RPMI7951 (cell line): ENCODE results near the gene BIRC5. TPM values are rescaled to one million over a fixed set of nuclear protein-coding genes. Genes with fewer than 3 reads are reported as not detected.
A peak's percentile ranks its signal among the peaks of the same experiment; 100 is the strongest.

Experiments used
- DNase-seq: peaks from one replicate; pipeline ENCODE4 v3.0.0-alpha.2; 2012; ENCODE audit warnings: low read depth
- total RNA-seq: library from RNA; depleted of rRNA; stranded (reverse); fragments of >200 nt; shearing (Covaris generic); gene quantifications from 2 replicates; pipeline ENCODE4 v1.2.3, GENCODE V29; 2014

Gene BIRC5
- total RNA-seq, 1 experiment from 2014 or later: 160 TPM

DNA sequence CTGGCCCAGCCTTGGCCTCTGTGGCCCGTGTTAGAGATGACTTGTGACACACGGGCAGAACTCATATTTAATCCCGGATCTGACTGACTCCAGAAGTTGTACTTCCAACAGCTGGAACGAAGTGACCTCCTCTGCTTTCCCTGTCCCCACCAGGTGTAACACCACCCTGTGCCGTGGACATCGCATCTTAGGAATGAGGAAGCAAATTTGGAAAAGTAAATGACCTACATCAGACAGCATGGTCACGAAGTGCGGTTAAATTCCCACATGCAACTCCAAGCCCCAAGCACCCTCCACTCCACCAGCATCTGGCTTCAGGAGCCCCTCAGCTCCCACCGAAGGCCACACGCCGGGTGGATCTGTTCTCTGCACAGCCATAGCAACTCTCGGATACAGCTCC lies 30.1 kb upstream of the BIRC5 start:
- DNase-seq: no peak

DNA sequence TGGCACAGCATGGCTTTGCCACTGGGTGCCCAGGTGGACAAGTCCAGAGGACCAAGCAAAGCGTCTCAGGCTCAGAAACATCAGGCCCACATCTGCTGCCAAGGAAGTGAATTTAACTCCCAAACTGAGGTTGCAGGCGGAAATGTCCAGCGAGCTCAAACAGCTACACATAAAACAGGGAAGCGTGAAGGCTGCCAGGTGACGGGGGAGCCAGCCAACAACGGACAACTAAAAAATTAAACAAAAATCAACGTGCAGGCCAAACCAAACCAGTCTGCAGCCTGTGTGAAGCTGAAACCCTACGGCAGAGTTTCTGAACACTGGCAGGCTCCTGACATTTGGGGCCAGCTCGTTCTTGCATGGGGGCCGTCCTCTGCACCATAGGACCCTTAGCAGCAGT lies 29.7 kb upstream of the BIRC5 start:
- no peak for DNase-seq

DNA sequence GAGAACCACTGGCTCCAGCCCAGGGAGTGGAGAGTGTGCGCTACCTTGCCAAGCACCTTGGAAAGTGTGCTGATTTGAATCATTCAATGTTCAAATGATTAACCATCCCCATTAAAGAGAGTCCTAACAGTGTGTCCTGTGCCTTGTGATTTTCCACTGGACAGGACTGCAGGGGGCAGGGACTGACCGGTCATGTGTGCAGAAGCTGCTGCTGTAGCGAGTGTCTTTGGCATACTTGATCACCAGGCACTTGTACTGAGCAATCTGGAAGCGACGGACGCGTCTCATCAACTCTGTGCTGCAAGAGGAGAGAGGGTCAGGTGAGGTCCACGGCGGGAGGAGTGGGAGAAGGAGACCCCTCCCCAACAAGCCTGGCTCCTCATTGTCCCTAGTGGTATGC lies 29.2 kb upstream of the BIRC5 start:
- DNase-seq: no peak

DNA sequence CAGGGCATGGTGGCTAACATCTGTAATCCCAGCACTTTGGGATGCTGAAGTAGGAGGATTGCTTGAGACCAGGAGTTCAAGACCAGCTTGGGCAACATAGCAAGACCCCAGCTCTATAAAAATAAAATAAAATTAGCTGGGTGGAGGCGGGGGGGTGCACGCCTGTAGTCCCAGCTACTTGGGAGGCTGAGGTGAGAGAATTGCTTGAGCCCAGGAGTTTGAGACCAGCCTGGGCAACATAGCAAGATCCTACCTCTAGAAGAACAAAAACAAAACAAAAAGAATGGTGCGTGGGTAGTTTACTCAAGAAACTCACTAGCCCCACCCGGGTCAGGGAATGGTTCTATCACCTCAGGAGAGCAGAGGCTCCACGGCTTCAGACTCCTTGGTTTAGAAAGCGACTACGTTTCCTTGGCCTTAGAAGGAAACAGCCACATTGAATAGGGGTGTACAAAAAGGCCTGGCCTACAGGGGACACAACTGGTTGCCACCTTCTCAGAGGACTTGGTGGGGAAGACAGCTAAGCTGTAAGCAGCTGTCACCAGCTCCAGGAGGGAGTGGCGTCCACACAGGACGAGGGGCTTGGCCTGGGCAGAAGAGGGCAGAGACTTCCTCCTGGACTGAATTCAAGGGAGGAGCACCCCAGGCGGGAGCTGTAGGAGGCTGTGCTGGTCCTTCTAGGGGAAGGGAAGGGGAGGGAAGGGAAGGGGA lies 27.9 kb upstream of the BIRC5 start:
- DNase-seq: peak; percentile 66

DNA sequence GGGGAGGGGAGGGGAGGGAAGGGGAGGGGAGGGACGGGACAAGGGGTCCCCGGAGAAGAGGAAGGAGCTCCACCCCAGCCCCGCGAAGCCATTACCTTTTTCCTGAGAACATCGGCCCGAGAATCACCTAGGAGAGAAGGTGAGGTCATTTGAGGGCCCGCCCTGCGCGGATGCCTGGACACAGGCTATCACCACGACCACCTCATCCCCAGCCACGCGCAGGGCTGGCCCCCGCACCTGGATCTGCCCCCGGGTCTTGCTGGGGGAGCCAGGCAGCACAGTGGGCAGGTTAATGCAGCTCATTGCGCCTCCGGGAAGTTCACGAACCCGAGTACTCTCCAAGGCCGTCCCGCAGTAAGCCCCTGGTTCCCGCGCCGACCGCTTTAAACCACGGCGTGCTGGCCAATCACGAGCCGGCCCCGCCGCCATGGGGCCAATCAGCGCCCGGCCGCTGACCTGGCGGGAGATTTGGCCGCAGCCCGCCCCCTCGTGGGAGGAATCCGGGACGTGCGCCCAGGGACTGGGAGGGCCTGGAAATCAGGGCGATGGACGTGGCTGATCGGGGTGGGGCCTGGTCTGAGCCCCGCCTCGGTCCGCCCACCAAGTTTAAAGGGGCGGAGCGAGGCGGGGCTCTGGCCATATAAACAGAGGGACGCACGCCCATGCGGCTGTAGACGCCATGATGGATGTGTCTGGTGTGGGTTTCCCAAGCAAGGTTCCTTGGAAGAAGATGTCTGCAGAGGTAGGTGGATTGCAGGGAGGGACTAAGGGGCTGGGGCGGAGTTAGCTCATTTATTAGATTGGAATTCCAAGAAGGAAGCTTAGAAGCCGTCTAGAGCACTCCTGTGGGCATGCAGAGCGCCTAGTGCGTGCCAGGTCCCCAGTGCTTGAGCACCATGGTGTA lies 27.1 kb upstream of the BIRC5 start, which contains the start of the genes AFMID and TK1:
TSS of gene AFMID (plus strand) at position 671 of the 904 bp plus-strand sequence. CDS start at position 680, 9 bp downstream.
TSS of gene TK1 (minus strand) at position 361 of the 904 bp plus-strand sequence. CDS start at position 303, 58 bp downstream.
- peak; percentile 94 for DNase-seq

DNA sequence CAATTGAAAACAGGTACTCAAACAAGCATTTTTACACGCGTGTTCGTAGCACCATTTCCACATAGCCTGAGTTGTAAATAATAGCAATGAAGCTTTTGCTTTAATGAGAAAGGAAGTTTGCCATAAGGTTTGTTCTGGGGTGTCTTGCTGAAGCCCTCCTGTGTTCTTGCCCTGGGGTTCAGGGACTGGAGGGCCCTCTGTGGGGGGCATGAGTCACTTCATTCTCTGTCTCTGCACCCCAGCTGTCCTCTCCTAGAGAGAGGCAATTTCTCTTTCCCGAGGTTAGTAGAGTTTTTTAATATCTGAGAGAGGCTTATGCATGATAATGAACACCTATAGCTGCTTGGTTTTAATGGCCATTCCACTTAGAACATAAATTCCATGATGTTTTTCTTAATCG lies 17.3 kb upstream of the BIRC5 start:
- DNase-seq: no peak

DNA sequence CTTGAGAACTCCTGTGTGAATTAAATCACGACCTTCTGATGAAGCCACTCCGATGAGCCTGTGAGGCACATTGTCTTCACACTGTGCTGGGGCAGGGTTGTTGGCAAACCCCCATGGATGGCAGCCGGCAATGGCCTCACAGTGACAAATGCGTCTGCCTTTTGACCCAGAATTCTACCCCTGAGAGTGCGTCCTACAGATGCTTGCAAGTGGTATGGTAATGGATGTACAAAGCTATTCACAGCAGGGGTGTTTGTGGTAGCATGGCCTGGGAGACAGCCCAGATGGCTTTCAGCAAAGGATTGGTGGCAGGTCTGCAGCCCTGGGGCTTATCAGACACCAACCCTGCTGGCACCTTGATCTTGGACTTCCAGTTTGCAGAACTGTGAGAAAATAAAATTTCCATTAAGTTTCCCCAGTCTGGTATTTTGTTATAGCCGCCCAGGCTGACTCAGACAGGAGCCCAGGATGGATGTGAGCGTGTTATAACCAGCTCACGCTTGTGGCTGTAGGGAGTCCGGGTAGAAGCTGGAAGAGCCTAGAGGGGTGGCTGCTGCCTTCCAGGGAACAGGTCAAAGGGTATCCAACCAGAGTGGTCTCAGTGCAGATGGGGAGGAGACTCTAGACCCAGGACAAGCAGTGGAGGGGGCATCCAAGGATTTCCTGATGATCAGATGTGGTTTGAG lies 16.8 kb upstream of the BIRC5 start:
- no peak for DNase-seq

DNA sequence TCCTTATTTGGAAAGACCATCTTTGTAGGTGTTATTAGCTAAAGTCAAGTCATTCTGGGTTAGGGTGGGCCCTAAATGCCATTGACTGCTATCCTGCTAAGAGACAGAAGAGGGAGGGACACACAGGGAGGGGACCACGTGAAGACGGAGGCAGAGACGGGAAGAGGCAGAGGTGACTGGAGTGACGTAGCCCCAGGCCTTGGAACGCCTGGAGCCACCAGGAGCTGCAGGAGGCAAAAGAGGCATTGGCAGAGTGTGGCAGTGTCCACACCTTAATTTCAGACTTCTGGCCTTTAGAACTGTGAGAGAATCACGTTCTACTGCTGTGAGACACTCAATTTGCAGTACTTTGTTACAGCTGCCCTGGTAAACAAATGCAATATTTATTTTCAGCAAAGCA lies 13.6 kb upstream of the BIRC5 start:
- DNase-seq: no peak

DNA sequence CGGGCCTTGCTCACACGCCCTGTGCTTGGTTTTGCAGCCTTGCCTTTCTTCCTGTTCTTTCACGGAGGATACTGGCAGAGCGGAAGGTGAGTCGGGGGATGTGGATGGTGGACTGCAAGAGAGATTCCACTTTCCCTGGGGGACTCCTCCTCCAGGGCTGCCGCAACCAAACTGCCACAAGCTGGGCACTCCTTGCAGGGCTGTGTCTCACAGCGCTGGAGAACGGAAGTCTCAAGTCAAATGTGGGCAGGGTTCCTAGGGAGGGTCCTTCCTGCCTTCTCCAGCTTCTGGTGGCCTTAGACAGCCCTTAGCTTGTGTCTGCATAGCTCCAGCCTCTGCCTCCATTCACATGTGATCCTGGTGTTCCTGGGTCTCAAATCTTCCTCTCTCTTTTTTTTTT lies 11.4 kb upstream of the BIRC5 start:
- no peak for DNase-seq

DNA sequence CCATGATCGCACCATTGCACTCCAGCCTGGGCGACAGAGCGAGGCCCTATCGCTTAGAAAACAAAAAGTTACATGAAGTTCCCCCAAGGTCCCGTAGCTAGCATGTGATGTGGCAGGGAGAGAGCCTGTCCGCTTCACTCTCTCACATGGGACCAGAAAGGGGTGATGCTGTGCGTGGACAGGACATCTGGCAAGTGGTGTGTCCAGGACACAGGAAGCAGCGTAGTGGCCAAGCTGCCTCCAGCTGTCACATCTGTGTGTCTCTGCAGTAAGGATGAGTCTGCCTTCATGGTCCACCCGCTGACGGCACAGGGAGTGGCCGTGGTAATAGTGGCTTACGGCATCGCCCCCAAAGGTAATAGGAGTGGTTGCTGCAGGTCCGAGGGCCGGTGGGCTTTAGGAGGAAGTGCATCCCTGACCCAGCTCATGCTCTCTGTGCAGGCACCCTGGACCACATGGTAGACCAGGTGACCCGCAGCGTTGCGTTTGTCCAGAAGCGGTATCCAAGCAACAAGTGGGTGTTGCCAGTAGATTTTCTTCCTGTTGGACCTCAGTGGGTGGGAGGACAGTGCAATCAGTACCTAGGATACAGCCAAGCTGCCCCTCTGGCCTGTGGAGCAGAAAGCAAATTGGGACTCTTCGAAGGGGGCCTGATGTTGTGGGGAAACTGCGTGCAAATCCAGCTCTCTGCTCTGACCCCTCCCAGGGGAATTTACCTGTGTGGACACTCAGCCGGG lies 9.5 kb upstream of the BIRC5 start:
- no peak for DNase-seq

DNA sequence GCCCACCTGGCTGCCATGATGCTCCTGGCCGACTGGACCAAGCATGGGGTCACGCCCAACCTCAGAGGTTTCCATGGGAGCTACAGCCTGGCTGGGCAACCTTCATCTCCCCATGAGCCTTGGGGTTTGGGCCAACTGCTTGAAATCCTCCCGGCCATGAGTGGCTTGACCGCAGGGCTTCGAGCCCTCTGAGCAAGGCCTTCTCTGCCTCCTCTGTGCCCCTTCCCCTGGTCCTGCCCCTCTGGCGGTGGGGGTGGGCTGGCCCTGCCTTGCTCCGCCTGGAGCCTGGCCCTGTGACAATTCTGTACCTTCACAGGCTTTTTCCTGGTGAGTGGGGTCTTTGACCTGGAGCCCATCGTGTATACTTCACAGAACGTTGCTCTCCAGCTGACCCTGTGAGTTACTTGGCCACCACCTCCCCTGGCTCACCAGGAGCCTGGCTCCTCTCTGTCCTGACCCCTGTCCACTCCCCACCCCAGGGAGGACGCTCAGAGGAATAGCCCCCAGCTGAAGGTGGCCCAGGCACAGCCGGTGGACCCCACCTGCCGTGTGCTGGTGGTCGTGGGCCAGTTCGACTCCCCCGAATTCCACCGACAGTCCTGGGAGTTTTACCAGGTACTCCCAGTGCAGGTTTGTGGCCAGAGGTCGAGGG lies 8.8 kb upstream of the BIRC5 start:
- no peak for DNase-seq

DNA sequence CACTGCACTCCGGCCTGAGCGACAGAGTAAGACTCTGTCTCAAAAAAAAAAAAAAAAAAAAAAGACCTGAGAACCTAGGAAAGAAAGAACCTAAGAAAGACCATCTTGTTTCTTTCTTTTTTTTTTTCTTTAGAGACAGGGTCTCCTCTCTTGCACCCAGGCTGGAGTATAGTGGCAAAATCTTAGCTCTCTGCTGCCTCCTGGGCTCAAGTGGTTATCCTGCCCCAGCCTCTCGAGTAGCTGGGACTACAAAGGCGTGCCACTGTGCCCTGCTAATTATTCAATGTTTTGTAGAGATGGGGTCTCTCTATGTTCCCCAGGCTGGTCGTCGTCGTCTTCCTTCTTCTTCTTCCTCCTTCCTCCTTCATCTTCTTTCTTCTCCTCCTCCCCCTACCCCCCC lies 7.8 kb upstream of the BIRC5 start:
- DNase-seq: no peak

DNA sequence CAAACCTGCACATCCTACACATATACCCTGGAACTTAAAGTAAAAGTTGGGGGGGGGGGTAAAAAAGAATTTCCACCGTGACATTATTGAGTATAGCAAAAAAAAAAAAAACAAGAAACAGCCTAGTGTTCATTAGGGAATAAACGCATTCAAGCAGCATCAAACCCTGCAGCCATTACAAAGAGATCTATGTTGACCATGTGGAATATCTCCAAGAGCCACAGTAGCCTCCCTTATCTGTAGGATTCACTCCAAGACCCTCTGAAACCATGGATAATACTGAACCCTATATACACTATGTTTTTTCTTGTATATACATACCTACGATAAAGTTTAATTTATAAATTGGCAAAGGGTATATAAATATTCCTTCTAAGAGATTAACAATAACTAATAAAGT lies 5.6 kb upstream of the BIRC5 start:
- DNase-seq: no peak

DNA sequence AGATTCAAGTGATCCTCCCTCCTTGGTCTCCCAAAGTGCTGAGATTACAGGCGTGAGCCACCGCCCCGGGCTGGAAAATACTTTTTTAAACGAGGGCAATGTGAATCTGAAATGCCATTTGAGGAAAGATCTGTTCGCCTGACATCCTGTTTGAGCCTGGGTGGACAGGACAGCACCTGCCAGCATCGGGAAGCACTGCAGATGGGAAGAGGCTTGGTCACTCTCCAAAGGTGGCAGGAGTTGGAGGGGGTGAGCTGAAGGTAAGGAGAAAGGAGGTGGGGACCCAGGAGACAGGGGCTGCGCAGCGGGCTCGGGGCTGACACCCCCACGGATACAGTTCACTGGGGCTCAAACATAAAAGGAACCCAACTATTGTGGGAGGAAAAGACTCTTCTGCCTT lies 3.9 kb upstream of the BIRC5 start:
- no peak for DNase-seq

DNA sequence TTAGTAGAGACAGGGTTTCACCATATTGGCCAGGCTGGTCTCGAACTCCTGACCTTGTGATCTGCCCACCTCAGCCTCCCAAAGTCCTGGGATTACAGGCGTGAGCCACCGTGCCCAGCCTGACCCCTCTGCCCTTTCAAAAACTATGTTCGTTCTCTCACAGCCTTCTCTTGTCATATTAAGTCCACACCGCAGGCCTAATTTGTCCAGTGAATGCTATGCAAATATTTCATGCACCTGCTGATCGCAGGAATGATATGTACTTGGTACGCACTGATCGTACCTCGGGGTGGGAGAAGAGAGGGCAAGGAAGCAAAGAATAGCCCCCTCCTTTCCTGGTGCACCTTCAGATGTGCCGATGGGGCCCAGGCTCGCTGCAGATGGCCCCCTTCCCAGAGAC lies 3.0 kb upstream of the BIRC5 start:
- no peak for DNase-seq

DNA sequence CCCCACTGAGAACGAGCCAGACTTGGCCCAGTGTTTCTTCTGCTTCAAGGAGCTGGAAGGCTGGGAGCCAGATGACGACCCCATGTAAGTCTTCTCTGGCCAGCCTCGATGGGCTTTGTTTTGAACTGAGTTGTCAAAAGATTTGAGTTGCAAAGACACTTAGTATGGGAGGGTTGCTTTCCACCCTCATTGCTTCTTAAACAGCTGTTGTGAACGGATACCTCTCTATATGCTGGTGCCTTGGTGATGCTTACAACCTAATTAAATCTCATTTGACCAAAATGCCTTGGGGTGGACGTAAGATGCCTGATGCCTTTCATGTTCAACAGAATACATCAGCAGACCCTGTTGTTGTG lies 631 bp downstream of the BIRC5 start:
- no peak for DNase-seq

DNA sequence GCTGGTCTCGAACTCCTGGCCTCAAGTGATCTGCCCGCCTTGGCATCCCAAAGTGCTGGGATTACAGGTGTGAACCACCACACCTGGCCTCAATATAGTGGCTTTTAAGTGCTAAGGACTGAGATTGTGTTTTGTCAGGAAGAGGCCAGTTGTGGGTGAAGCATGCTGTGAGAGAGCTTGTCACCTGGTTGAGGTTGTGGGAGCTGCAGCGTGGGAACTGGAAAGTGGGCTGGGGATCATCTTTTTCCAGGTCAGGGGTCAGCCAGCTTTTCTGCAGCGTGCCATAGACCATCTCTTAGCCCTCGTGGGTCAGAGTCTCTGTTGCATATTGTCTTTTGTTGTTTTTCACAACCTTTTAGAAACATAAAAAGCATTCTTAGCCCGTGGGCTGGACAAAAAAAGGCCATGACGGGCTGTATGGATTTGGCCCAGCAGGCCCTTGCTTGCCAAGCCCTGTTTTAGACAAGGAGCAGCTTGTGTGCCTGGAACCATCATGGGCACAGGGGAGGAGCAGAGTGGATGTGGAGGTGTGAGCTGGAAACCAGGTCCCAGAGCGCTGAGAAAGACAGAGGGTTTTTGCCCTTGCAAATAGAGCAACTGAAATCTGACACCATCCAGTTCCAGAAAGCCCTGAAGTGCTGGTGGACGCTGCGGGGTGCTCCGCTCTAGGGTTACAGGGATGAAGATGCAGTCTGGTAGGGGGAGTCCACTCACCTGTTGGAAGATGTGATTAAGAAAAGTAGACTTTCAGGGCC lies 5.5 kb downstream of the BIRC5 start:
- no peak for DNase-seq

DNA sequence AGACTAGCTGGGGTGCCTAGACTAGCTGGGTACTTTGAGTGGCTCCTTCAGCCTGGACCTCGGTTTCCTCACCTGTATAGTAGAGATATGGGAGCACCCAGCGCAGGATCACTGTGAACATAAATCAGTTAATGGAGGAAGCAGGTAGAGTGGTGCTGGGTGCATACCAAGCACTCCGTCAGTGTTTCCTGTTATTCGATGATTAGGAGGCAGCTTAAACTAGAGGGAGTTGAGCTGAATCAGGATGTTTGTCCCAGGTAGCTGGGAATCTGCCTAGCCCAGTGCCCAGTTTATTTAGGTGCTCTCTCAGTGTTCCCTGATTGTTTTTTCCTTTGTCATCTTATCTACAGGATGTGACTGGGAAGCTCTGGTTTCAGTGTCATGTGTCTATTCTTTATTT lies 9.0 kb downstream of the BIRC5 start:
- no peak for DNase-seq

DNA sequence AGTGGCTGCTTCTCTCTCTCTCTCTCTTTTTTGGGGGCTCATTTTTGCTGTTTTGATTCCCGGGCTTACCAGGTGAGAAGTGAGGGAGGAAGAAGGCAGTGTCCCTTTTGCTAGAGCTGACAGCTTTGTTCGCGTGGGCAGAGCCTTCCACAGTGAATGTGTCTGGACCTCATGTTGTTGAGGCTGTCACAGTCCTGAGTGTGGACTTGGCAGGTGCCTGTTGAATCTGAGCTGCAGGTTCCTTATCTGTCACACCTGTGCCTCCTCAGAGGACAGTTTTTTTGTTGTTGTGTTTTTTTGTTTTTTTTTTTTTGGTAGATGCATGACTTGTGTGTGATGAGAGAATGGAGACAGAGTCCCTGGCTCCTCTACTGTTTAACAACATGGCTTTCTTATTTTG lies 9.7 kb downstream of the BIRC5 start:
- DNase-seq: no peak

DNA sequence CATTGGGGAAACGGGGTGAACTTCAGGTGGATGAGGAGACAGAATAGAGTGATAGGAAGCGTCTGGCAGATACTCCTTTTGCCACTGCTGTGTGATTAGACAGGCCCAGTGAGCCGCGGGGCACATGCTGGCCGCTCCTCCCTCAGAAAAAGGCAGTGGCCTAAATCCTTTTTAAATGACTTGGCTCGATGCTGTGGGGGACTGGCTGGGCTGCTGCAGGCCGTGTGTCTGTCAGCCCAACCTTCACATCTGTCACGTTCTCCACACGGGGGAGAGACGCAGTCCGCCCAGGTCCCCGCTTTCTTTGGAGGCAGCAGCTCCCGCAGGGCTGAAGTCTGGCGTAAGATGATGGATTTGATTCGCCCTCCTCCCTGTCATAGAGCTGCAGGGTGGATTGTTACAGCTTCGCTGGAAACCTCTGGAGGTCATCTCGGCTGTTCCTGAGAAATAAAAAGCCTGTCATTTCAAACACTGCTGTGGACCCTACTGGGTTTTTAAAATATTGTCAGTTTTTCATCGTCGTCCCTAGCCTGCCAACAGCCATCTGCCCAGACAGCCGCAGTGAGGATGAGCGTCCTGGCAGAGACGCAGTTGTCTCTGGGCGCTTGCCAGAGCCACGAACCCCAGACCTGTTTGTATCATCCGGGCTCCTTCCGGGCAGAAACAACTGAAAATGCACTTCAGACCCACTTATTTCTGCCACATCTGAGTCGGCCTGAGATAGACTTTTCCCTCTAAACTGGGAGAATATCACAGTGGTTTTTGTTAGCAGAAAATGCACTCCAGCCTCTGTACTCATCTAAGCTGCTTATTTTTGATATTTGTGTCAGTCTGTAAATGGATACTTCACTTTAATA lies 10.4 kb downstream of the BIRC5 start:
- no peak for DNase-seq
